ENCODE results near the gene PDX1.

PDX1 gene

DNA sequence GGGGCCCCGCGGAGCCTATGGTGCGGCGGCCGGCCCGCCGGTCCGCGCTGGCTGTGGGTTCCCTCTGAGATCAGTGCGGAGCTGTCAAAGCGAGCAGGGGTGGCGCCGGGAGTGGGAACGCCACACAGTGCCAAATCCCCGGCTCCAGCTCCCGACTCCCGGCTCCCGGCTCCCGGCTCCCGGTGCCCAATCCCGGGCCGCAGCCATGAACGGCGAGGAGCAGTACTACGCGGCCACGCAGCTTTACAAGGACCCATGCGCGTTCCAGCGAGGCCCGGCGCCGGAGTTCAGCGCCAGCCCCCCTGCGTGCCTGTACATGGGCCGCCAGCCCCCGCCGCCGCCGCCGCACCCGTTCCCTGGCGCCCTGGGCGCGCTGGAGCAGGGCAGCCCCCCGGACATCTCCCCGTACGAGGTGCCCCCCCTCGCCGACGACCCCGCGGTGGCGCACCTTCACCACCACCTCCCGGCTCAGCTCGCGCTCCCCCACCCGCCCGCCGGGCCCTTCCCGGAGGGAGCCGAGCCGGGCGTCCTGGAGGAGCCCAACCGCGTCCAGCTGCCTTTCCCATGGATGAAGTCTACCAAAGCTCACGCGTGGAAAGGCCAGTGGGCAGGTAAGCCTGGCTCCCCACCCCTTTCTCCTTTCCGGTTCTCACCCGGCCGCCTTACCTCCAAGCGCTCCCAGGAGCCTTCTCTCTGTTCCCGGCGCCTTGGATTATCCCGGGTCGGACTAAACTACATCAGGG, at the start of gene PDX1:
TSS of gene PDX1 (plus strand) at position 67 of the 743 bp plus-strand sequence. CDS start at position 206, 139 bp downstream.
- no peak for DNase-seq (ENCODE audit: low spot score)

DNA sequence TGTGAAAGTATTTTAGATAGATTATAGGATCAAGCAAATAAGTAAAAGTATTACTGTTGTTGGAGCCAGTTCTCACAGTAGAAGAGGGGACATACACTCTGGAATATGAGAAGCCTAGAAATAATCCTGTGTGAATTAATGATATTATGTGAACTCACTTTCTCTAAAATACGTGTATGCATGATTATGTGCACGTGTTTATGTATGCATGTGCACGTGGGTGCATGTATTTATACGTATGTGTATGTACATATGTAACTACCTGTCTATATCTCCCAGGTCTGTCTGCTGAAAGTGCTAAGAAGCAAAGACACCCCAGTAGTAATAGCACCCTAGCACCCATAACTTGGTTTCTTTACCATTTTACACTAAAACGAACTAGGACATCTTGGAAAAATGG, 41.5 kb upstream of the PDX1 start:
- no peak for DNase-seq (ENCODE audit: low spot score)

DNA sequence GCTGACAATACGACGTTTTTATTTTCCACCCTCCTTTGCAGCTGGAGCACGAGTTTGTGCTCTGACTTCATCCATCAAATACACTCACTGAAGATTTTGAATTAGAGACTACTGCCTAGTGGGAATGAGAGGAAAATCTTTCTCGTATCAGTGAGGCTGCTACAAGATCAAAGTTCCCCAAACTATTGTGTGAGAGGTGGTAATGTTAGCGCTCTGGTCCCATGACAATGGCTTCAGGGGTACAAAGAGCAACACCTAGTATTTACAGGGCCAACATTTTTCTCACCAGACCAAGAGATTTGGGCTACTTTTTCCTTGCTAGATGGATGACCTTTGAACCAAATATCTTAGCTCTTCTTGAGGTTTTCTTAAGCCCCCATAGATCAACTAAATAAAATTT, 30.3 kb upstream of the PDX1 start:
- no peak for DNase-seq (ENCODE audit: low spot score)

DNA sequence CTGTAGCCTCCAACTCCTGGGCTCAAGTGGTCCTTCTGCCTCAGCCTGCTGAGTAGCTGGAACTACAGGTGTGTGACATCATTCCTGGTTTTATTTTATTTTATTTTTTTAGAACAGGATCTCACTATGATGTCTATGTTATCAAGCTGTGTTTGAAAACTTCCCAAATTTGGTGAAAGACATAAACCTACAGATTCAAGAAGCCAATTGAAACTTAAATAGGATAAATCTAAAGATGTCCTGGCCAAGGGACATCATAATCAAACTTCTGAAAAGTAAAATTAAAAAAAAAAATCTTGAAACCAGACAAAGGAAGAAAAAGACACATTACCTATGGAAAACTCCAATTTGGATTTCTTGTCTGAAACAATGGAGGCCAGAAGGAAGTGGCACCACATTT, 23.1 kb upstream of the PDX1 start:
- DNase-seq (ENCODE audit: low spot score) = no peak

DNA sequence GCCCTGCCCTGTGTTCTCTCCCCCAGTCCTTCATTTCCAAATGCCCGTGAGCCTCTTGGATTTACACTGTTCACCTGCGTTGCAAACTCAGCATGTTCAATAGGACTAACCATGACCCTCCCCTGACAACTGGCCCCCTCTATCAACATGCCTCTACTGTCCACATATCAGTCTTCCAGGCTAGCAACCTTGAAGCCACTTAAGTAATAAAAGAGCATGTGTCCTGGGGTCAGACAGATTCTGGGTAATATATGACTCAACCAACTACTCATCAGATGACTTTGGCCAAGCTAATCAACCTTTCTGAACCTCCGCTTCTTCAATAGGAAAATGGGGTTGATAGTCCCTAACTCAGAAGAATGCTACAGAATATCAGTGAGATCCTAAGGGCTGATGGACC, 15.1 kb upstream of the PDX1 start:
- DNase-seq (ENCODE audit: low spot score) = no peak

DNA sequence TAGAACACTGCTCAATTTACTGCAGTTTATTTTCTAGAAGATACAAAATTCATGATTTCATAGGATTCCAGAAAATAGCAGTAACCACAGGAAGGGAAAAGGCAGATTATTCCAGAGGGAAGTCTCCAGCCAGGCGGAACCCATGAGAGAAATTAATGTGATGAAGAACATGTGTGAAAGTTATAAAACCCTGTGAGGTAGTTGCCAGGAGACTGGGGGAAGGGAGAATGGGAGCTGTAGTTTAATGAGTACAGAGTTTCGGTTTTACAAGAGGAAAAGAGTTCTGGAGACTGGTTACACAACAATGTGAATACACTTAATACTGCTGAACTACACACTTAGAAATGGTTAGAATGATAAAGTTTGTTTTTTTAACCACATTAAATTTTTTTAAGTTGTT, 14.2 kb upstream of the PDX1 start:
- DNase-seq (ENCODE audit: low spot score) = no peak

DNA sequence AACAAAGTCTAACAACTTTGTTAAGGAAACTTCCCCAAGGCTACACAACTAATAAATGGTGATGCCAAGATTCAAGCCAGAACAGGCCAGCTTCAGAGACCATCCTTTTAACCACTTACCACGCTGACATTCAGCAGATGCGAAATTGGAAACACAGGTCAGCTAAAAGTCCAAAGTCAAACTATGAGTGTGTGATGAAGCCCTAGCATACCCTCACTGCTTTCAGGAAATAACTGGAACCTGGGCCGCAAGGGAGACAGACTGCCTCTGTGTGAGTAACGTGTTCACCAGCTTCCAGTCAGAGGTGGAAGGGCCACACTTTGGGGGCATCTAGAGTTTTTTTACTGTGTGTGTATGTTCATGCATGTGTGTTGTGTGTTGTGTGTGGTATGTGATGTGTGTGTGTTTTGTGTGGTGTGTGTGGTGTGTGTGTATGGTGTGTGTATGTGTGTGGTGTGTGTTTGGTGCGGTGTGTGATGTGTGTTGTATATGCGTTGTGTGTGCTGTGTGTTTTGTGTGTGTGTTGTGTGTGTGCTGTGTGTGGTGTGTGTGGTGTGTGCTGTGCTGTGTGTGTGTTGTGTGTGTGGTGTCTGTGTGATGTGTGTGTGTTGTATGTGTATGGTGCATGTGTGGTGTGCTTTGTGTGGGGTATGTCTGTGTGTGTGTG, 12.5 kb upstream of the PDX1 start:
- no peak for DNase-seq (ENCODE audit: low spot score)

DNA sequence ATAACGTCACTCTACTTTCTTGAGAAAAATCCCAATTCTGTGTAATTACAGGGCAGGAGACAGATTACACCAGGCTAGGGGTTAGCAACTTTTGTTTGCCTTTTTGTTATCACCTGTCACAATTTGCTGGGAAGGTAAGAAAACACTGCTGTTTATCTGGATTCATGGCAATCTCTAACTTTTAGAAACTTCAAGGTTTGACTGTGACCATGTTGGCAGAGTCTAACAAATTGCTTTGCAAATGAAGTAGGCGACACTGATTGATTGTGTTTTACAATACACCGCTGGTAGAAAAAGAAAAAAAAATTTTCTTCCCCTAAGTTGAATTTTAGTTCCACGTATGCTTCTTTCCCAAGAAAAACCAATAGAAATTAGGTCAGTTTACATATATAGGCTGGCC, 10.4 kb upstream of the PDX1 start:
- no peak for DNase-seq (ENCODE audit: low spot score)

DNA sequence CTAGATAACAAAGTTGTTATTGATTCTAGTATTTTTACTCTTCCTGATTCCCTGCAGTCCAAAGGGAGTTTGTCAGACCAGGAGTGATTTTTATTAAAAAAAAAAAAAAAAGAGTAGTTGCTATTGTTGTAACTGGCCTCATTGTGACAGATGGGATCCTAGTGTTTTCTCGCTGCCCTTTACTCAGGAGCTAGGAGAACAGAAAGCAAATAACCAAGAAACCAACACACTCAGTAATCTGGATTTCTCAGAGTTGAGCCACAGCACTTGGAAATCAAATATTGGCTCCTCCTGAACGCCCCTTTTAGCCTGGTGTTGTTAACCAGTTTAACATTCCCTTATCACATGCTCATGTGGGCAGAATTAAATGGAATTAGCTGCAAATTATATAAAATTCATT, 8.3 kb upstream of the PDX1 start:
- DNase-seq (ENCODE audit: low spot score) = no peak

DNA sequence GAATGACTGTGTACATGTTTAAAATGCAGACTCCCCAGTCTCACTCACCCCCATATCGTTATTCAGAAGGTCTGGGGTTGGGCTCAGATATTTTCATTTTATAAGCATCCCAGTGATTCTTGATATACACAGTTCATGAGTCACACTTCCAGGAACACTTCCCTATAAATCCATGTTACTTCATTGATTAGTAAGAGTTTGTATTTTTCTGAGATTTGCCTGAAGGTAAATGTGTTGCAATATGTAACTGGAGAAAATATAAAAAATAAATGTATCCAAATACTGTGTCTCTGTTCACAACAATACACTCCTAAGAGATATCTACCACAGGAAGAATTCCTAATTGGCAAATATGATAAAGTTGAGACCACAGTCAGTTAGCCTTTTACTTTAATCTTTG, 6.6 kb upstream of the PDX1 start:
- no peak for DNase-seq (ENCODE audit: low spot score)

DNA sequence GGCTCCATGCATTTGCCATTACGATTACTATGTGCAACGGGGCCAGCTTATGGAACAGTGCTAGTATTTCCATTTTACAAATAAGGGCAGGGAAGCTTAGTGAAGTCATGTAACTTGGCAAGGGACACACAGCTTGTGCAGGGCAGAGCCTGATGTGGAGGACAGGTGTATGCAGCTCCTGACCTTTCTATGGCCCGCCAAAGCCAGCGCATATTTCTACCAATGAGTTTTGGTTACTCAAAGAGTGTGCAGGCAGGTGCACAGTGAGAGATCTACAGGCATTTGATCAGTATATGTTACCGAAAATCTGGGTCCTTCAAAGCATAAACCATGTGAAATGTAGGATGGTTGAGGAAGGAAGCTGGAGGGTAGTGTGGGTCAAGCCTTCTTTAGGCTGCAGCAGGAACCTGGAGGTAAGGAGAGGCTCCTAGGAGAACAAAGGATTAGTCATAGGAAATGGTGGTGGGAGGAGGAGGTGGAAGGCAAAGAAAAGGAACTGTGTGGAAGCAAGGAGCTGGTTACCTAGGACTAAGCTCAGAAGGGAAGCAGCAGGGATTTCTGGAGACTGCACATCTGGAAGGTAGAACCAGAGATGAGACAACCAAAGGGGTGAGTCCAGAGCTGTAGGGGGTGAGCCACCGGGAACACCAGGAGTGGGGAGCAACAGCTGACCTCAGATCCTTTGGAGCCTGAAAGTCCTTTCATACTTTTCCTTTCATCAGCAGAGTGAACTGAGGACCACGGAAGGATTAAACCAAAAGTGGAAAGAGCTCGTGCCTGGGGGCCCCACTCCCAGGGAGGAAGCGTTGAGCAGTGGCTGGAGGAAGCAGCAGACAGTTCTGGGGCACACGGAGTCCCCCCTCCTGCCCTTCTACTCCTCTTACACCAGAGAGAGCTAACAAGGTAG, 4.2 kb upstream of the PDX1 start:
- no peak for DNase-seq (ENCODE audit: low spot score)

DNA sequence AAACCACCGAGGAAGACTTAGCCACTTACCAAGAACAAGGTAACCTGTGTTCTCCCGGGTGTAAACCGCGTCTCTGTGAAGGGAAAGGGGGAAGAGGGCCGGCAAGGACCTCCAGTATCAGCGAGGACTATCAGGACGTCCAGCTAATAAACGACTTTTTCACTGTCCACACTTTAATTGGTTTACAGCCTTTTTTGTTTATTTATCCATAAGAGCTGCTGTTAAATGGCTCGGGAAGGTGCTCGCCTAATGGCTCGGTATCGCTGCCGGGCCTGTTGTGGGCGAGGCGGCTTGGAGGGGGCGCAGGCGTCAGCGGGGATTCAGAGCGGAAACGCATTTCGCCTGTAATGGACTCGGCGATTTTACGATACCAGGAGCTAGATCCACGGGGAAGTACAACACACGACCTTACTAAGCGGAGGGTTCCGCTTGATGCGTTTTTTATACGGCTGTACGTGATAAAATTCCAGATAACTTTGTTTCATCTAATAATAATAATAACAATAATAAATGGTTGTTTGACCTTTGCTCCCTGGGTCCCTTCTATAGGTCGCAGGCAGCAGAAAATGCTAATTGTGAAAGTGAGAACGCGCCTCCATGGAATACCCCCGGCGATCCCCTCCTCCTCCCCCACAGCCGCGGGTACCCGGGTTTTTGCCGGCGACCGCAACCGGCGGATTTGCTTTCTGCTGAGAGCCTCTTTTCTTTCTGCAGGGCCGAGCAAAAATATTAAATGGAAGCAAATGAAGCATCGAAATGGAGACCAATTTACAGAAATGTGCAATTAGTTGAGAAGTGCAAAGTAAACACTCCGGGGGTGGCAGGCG, 2.5 kb upstream of the PDX1 start:
- DNase-seq (ENCODE audit: low spot score) = no peak

DNA sequence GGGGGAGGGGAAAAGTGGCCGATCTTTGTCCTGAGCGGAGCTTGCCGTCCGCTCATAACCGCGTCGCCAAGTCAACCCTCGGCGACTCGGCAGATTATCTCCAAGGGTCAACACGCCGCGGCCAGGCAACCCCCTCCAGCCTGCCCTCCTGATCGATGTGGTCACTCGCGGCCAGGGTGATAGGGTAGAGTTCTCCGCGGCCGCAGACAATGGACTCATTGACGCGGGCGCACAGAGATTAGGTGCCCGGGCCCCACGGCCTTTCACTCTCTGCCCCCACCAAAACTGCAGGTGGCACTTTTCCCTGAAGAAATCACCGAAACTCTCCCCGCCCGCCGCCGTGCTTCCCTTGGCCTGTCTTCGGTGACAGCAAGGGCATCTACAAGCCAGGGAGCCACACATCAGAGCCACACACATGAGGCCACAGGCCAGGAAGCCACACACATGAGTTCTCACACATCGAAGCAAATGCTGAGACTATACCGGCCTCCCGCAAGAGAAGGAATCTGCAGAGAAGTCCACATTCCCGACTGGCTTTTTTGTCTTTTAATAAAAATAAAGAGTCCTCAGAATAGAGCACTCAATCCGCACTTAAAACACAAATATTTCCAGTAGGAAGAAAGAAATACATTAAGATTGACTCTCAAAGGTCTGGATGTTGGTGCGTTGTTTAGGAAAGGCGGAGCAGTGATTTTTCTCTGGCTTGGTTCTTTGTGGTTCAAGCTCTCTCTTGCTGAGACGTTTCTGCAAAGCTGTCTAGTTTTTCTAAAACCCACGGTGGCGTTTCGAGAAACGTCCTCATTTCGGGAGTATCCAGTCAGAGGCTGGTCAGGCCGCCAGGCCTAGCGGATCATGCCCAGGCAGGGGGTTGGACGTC, 1.5 kb upstream of the PDX1 start:
- DNase-seq (ENCODE audit: low spot score) = no peak

DNA sequence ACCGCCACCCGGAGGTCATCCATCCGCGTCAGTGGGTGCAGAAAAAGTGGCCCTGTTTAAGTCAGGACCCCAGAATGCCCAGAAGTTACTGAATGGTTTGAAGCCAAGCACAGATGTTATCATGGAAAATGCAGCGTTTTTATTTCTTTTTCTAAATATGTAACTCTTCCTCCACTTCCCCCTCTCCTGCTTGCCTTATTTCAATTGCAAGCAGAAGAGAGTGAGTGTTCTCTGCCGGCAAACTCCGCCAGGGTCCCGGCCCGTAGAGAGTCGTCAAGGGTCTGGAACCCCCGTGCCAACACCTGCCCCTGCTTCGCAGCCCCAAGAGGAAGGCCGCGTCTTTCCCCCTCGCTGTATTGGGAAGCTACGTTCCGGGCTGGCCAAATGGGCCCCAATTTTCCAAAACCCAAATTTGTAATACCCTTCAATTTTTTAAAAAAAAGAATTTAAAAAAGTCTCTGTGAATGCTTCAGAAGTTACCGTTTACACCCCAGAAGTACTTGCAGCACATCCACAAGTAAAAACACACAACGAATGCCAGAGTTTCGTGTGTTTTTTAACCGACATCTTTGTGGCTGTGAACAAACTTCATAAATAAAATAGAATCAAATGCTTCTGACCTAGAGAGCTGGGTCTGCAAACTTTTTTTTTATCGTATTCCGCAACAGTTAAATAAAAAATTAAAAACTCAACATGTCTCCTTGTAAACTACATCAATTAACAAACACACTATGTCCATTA, 712 bp upstream of the PDX1 start:
- no peak for DNase-seq (ENCODE audit: low spot score)

DNA sequence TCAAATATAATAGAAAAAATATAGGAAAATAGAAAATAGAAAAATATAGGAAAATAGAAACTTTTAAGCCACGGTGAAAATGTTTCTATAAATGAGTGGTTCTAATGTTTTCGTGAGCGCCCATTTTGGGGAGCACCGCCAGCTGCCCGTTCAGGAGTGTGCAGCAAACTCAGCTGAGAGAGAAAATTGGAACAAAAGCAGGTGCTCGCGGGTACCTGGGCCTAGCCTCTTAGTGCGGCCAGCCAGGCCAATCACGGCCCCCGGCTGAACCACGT, 204 bp upstream of the PDX1 start:
- DNase-seq (ENCODE audit: low spot score) = no peak

DNA sequence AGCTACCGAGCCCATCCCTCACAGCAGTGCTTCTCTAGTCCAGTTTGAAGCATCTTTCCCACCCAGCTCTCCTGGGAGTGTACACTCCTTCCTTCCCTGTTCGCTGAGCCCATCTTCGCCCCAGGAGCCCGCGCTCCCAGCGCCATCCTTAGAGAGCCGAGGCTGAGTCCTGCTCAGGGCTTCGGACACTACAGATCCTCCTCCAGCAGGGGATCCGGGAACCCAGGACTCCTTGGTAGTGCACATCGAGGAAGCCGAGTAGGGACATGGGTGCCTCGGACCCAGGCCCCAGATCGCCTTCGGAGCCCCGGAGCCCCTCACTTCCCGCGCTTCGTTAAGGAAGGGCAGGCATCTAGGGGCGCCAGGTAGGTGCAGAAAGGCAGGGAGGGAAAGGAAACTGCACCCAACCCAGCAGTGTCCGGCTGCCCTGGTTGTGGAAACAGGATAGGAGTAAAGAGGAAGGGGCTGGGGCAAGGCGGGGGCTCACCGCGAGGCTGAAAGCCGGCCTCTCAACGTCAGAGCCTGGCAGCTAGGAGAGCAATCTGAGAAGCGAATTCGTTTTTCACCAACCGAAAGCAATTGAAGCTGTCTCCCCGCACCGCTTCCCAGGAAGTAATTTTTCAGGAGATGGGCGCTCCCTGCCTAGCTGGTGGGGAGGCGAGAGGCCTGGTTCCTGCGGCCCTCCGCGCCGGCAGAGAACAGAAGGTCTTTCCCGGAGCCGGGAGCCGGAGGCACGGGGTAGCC, 1.0 kb downstream of the PDX1 start:
- DNase-seq (ENCODE audit: low spot score) = no peak

DNA sequence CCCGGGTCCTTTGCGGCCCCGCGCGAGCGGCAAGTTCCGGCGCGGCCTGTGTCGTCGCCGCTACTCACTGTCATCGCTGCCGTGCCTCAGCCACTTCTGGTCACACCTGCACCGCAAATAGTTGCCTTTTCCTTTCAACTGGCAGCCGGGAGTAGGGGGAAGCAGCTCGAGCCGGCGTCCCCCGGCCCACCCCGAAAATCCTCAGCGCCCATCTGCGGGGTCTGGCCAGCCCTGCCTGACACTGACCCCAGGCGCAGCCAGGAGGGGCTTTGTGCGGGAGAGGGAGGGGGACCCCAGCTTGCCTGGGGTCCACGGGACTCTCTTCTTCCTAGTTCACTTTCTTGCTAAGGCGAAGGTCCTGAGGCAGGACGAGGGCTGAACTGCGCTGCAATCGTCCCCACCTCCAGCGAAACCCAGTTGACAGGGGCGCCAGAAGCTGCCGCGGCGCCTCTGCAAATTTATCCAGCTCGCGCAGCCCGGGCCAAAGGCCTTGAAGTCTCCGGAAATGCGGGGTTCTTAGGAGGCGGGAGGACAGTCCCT, 1.7 kb downstream of the PDX1 start:
- DNase-seq (ENCODE audit: low spot score) = no peak

DNA sequence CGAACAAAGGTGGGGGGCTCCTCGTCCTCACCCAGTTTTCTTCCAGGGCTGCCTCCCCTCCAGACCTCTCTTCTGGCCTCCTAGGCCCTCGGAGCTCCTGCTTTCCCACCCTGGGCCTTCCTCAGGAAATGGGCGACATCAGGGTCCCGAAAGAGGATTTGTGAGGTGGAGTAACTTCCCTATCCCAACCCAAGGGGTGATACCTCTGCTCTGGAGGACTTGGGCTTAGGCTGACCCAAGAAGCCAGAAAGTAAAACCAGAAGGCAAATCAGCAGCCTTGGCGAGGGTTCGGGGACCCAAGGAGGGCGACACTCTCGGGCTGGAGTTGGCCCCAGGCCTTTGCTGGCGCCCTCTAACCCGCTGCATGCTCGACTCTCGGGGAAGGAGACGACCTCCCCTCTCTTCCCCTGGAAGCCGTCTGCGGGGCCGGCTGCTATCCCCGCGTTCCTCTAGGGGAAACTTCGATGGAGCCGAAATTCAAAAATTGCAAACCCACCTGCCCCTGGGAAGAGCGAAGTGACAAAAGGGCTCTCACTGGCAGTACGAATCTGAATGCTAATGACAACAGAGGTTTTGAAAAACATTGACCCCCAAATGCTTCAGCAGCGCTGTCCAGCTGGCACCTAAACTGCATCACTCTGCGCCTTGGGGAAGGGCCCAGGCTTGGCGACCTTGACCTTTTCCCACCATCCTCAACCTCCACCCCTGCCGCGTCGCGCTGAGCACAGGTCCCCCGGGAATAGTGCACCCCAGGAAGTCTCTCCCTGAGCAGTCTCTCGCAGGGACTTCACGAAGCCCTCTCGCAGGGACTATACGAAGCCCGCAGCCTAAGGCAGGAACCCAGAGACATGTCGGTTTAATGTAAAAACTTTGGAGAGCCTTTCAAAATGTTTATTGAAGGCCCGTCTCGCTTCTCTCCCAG, 2.4 kb downstream of the PDX1 start:
- DNase-seq (ENCODE audit: low spot score) = no peak

Measured in hematopoietic multipotent progenitor cell treated with erythropoietin and hydrocortisone succinate and interleukin-3 and kit ligand, for 15 days (in vitro differentiated cells).